Tibial artery (tissue), 4 donors: ENCODE data around the gene FHDC1.

Experiments used
- DNase-seq, 2 donors: peaks; one replicate each; pipeline ENCODE4 v3.0.0-alpha.2; 2019
- H3K27ac ChIP-seq, 2 donors: fragments of 200-600 bp; sonication (generic) in 1 of 2; 1 replicate in 1 of 2; 2 replicates in 1 of 2; pipeline ENCODE4 v1.5.1; 2018 to 2019; ENCODE audit warnings: mild to moderate bottlenecking in 1 of 2
- H3K27me3 ChIP-seq, 2 donors: fragments of 200-600 bp; sonication (generic) in 1 of 2; one replicate each; pipeline versions ENCODE4 v1.5.1 to v1.6.0; 2016 to 2019
- H3K36me3 ChIP-seq, 3 donors: fragments of 200-600 bp; sonication (generic) in 2 of 3; one replicate each; pipeline ENCODE4 v1.5.1; 2016 to 2019; ENCODE audit warnings: mild to moderate bottlenecking in 2 of 3
- H3K4me1 ChIP-seq, 4 donors: fragments of 200-600 bp; sonication (generic) in 2 of 4; 1 replicate in 3 of 4; 2 replicates in 1 of 4; pipeline ENCODE4 v1.5.1; 2016 to 2019
- H3K4me3 ChIP-seq, 2 donors: fragments of 200-600 bp; sonication (generic) in 1 of 2; 1 replicate in 1 of 2; 2 replicates in 1 of 2; pipeline ENCODE4 v1.5.1; 2018 to 2019; ENCODE audit warnings: mild to moderate bottlenecking in 2 of 2
- H3K9me3 ChIP-seq, 3 donors: fragments of 200-600 bp; sonication (generic) in 1 of 3; one replicate each; pipeline ENCODE4 v1.5.1; 2016 to 2019
- intact Hi-C: fragments of 100-400 bp; cut with DNase I; formaldehyde crosslinking; loops from one replicate; pipeline ENCODE4 v1.15.0; 2023; ENCODE audit warnings: low total_unique reads
- TF ChIP-seq, protein P1 (sequence below), 2 experiments: fragments of 200-600 bp in 1 of 2; fragments of 450-650 bp in 1 of 2; IDR thresholded peaks; one replicate each; pipeline ENCODE4 v1.5.1; 2017 to 2019; ENCODE audit warnings: antibody characterized with exemption in 2 of 2, mild to moderate bottlenecking in 1 of 2, moderate library complexity in 1 of 2

FHDC1 gene

GRCh38 chr4:153010146-153010545 is 74.0 kb downstream of the FHDC1 start:
- H3K36me3 ChIP-seq, result no peaks in the 10 kb centered on the region
- DNase-seq, result no peak
- H3K9me3 ChIP-seq, result no peaks in the 10 kb centered on the region
- H3K4me3 ChIP-seq, result no peak overlapping the region
- TF ChIP-seq, protein P1, sequence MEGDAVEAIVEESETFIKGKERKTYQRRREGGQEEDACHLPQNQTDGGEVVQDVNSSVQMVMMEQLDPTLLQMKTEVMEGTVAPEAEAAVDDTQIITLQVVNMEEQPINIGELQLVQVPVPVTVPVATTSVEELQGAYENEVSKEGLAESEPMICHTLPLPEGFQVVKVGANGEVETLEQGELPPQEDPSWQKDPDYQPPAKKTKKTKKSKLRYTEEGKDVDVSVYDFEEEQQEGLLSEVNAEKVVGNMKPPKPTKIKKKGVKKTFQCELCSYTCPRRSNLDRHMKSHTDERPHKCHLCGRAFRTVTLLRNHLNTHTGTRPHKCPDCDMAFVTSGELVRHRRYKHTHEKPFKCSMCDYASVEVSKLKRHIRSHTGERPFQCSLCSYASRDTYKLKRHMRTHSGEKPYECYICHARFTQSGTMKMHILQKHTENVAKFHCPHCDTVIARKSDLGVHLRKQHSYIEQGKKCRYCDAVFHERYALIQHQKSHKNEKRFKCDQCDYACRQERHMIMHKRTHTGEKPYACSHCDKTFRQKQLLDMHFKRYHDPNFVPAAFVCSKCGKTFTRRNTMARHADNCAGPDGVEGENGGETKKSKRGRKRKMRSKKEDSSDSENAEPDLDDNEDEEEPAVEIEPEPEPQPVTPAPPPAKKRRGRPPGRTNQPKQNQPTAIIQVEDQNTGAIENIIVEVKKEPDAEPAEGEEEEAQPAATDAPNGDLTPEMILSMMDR (IDR thresholded peaks at IDR 0.05), result no peak
- no peak overlapping the region for H3K27ac ChIP-seq
- intact Hi-C loops, result no loop called here
- no peaks in the 10 kb centered on the region for H3K27me3 ChIP-seq
- no peaks in the 10 kb centered on the region for H3K4me1 ChIP-seq

DNA sequence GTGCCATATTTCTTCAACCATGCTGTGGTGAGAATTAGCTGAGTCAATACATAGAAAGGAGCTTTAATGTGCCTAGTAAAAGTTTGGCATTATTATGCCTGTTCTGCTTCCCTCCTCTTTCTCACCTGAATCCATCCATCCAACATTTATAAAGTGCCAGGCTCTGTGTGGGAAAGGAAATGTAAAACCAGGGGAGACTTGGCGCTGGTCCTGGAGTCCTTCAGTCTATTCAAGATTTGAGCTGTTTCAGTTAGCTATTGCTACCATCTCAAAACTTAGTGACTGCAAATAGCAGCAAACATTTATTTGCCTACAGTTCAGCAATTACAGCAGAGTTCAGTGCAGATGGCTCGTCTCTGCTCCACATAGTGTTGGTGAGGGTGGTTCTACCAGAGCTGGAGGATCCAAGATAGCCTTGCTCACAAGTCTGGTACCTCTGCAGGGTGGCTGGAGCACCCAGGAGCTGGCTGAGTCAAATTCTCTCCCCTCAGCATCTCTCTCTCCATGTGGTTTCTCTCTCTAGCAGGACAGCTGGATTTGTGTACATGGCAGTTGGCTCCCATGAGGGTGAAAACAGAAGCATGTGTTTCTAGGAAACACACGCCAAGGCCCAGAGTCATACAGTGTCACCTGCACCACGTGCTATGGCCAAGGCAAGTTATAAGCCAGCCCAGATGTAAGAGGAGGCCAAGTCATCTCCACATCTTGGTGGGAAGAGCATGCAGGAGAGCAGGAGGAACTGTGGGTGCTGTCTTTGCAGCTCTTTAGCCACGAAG is 77.3 kb downstream of the FHDC1 start:
- Histone ChIP-seq H3K4me3 (no peak overlapping the region), H3K9me3 (no peaks in the 10 kb centered on the region), H3K27me3 (no peaks in the 10 kb centered on the region), H3K4me1 (no peaks in the 10 kb centered on the region), H3K27ac (no peak overlapping the region), H3K36me3 (no peaks in the 10 kb centered on the region)
- no peak for DNase-seq
- intact Hi-C loops, result no loop called here
- TF ChIP-seq, protein P1 (IDR thresholded peaks at IDR 0.05), result no peak

DNA sequence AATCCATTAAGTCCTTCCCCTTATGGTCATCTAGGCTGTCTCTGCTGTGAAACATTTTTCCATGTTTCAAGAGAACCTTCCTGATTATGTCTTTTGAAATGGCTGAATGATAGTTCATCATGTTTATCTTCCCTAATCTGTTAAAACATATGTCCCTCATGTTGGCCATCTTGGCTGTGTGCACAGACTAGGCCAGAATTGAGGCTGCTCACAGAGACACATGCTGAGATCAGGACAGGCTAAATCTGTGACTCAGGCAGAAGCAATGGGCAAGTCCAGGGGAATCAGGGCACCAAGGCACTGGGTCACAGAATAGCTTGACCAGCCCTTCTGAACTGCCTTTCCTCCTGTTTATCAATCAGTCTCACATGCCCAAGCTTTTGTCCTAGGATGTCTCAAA is 78.3 kb downstream of the FHDC1 start:
- no peak overlapping the region for H3K27ac ChIP-seq
- intact Hi-C loops, result no loop called here
- no peak for DNase-seq
- H3K36me3 ChIP-seq, result no peaks in the 10 kb centered on the region
- H3K27me3 ChIP-seq, result no peaks in the 10 kb centered on the region
- no peaks in the 10 kb centered on the region for H3K9me3 ChIP-seq
- no peak overlapping the region for H3K4me3 ChIP-seq
- TF ChIP-seq, protein P1 (IDR thresholded peaks at IDR 0.05), result no peak
- H3K4me1 ChIP-seq, result no peaks in the 10 kb centered on the region

- intact Hi-C loops, result no loop called here
These were observed 80.5 kb downstream of the FHDC1 start for GRCh38 chr4:153016592-153016991.

DNA sequence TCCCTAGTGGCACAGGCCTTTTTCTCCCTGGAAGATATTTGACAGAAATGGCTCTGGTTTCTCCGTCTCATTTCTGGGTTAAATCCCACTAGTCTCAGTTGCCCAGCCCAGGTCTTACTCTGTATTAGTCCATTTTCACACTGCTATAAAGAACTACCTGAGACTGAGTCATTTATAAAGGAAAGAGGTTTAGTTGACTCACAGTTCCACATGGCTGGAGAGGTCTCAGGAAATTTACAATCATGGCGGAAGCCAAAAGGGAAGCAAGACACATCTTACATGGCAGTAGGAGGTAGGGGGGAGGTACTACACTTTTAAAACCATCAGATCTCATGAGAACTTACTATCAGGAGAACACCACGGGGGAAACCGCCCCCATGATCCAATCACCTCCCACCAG is 81.9 kb downstream of the FHDC1 start:
- Histone ChIP-seq H3K27me3 (no peaks in the 10 kb centered on the region), H3K9me3 (no peaks in the 10 kb centered on the region), H3K4me1 (no peaks in the 10 kb centered on the region), H3K36me3 (no peaks in the 10 kb centered on the region), H3K4me3 (no peak overlapping the region), H3K27ac (no peak overlapping the region)
- TF ChIP-seq, protein P1 (IDR thresholded peaks at IDR 0.05), result no peak
- no peak for DNase-seq
- intact Hi-C loops, result no loop called here

More at GRCh38 chr4:153016592-153016991, 80.5 kb downstream of the FHDC1 start:
- Histone ChIP-seq H3K36me3 (no peaks in the 10 kb centered on the region), H3K4me3 (no peak overlapping the region), H3K27ac (no peak overlapping the region), H3K9me3 (no peaks in the 10 kb centered on the region), H3K4me1 (no peaks in the 10 kb centered on the region), H3K27me3 (no peaks in the 10 kb centered on the region)
- TF ChIP-seq, protein P1 (IDR thresholded peaks at IDR 0.05), result no peak
- no peak for DNase-seq
